Measurements from ENCODE around the gene CHAF1A.

CHAF1A gene

GRCh38 chr19:4376991-4377781 is 25.3 kb upstream of the CHAF1A start:
- DNase-seq (ENCODE audit: extremely low spot score, insufficient read length, low read depth): no peak
- FAIRE-seq: no peak

- no peak for DNase-seq (ENCODE audit: extremely low spot score, insufficient read length, low read depth)
- FAIRE-seq: no peak
Measured at GRCh38 chr19:4378886-4379285, 23.6 kb upstream of the CHAF1A start.

DNA sequence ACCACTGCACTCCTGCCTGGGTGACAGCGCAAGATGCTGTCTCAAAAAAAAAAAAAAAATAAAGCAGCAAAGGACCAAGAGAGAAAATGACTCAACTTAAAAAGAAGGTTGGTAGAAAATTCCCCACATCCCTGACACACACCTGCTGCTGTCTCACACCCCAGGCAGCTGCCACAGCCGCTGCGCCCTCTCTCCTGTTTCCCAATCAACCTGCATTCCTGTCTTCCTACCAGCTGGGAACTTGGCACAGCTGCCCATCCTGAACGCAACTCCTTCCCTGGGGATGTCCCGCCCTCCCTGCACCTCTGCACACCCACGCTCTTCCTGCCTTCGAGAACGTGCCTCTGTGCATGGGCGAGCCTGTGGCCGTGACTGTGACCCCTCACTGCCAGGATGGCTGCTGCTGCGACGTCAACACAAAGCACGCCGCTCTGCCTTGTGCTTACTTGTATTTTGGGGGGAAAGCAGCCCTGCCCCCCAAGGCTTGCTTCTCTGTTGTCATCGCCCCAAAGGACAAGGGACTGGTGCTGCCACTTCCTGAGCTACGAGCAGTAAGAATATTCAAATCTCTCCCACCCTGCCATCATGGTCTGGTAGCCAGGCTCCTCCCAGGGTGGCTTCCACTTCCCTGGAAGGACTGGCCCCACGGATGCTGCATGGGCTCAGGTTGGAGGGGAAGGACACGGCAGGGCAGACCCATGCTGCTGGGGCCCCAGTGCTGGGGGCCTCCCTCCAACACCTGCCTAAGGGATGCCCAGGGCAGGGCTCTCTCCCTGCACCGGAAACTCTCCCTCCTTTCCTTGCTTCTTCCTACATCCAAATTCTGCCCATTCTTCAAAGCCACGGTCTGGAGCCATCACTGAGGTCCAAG is 22.8 kb upstream of the CHAF1A start:
- peak; percentile 81 for FAIRE-seq
- DNase-seq (ENCODE audit: extremely low spot score, insufficient read length, low read depth): no peak

DNA sequence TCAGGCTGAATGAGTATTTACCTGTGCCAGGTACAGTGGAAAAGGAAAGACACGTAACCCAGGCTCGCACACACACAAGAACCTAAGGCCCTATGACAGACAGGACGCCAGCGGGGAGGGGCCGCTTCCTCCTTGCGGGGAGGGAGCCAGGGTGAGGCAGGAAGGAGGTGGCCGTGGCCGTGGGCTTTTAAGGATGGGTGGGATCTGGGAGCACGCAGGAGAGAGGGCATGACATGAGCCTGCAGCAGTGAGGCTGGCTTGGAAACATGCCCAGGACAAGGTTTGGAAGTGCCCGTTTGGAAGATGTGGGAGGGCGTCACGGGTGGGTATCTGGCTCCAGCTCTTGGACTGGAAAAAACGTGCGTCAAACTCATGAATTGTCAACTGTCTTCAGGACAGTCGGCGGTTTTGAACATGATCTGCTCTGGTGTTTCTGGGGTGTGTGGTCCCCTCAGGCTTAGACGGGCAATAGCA is 22.1 kb upstream of the CHAF1A start:
- no peak for FAIRE-seq

GRCh38 chr19:4385291-4386040 is 17.0 kb upstream of the CHAF1A start:
- DNase-seq (ENCODE audit: extremely low spot score, insufficient read length, low read depth) (no peak), FAIRE-seq (no peak)

More for the DNA sequence above, 22.1 kb upstream of the CHAF1A start:
- no peak for DNase-seq (ENCODE audit: extremely low spot score, insufficient read length, low read depth)

DNA sequence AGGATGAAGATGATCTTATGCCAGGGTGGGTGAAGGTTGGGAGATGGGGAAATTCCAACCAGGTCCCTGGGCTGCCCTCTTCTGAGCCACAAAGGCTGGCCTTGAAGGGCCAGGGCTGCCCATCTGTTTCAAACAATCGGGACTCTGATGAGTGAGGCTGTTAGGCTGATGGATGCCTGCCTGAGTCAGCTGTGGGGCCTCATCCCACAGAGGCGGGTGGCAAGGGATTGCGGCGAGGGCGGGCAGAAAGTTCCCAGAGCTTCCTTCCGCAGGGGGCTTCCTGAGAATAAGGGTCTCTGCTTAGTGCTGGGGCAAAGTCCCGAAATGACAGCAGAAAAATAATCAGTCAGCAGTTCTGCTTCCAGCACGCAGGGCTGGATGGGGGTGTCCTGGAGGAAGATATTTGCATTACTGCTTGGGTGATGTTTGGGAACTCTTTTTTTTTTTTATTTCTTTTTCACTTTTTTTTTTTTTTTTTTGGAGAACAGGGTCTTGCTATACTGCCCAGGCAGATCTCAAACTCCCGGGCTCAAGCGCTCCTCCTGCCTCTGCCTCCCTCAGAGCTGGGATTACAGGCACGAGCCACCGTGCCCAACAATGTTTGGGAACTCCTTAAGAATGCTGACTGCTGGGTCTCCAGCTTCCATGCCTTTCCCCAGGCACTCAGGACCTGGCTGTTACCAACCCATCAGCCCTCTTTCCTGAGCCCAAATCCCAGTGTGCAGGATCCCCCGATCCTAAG is 16.2 kb upstream of the CHAF1A start:
- FAIRE-seq (no peak), DNase-seq (ENCODE audit: extremely low spot score, insufficient read length, low read depth) (no peak)

DNA sequence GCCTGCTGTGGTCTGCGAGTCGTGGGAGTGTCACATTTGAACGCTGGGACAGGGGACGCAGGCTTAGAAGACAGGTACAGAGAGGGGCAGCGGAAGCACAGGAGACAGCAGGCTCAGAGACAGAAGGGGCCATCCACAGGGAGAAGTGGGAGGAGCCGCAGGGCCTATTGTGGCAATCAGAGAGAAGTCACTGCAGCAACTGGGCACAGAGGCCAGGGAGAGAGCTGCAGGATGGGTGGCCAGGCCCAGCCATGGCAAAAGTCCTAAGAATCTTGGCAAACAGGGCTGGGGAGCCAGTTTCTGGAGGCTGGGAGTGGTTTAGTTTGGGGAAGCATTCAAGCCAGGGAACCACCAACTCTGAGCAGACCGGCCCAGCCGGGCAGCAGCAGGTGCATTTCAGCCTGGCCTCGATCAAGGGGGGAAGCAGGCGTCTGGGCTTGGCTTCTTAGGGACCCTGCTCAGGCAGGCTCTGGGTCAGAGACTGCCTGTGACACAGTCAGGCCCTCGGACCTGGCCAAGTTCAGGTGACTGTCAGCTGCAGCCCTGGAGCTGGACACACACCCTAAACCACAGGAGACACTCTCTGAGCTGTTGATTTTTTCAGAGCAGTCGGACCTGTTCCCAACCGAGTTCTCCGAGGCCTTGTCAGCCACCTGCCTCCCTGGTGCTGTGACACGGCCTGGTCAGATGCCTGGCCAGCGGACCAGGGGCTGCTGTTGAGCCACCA is 13.9 kb upstream of the CHAF1A start:
- no peak for FAIRE-seq
- DNase-seq (ENCODE audit: extremely low spot score, insufficient read length, low read depth): no peak

DNA sequence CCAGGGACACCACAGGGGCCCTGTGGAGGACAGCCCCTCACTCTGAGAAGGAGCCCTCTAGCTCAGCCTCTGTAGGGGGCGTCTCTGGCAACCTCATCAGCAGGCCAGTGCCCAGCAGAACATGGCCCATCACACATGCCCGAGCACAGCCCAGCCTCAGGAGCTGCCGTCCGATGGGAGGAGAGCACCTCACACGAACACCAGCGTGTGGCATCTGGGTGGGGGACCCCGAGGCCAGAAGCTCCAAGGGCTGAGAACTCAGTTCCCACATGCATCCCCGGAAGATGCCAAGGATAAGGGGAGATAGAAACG is 13.4 kb upstream of the CHAF1A start:
- DNase-seq (ENCODE audit: extremely low spot score, insufficient read length, low read depth) (no peak), FAIRE-seq (no peak)

GRCh38 chr19:4389511-4390016 is 12.9 kb upstream of the CHAF1A start:
- DNase-seq (ENCODE audit: extremely low spot score, insufficient read length, low read depth): no peak
- no peak for FAIRE-seq

DNA sequence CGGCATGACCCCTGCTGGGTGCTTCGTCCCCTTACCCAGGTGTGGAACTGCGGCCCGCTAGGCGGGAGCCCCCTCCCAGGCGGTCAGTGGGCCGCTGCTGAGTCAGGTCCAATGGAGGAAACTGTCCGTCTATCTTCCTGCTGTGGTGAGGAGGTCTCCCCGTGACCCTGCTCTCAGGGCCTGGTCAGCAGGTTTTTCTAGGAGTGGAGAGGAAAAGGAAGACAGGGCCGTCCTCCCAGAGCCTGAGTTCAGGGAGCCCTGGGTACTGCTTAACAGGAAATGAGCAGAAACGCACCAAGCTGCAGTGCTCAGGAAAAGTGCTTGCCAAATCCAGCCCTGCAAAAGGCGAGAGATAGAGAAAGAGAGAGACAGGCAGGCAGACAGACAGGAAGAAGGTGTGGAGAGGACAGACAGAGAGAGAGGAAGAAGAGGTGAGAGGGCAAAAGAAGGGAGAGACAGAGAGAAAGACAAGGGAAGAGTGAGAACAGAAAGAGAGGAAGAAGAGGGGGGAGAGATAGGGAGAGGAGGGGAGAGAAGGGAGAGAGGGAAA is 12.3 kb upstream of the CHAF1A start:
- FAIRE-seq: no peak
- no peak for DNase-seq (ENCODE audit: extremely low spot score, insufficient read length, low read depth)

- no peak for FAIRE-seq
- DNase-seq (ENCODE audit: extremely low spot score, insufficient read length, low read depth): no peak
Measured at GRCh38 chr19:4390567-4391305, 11.7 kb upstream of the CHAF1A start.

DNA sequence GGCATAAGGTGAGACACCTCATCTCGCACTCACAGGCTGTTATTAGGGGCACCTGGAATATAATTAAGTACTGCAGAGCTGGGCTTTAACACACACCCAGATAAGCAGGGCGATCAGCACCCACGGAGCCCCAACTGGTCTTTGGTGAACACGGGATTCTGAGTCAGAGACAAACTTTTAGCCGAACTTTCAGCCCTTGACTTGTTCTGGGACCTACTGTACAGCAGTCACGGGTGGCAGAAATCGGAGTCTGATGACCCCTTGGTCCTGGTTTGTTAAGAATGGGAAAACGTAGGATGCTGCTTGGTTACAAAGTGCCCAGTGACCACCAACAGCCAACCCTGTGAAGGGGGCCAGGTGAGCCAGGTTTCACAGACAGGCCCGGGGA is 11.1 kb upstream of the CHAF1A start:
- FAIRE-seq (no peak), DNase-seq (ENCODE audit: extremely low spot score, insufficient read length, low read depth) (no peak)

DNA sequence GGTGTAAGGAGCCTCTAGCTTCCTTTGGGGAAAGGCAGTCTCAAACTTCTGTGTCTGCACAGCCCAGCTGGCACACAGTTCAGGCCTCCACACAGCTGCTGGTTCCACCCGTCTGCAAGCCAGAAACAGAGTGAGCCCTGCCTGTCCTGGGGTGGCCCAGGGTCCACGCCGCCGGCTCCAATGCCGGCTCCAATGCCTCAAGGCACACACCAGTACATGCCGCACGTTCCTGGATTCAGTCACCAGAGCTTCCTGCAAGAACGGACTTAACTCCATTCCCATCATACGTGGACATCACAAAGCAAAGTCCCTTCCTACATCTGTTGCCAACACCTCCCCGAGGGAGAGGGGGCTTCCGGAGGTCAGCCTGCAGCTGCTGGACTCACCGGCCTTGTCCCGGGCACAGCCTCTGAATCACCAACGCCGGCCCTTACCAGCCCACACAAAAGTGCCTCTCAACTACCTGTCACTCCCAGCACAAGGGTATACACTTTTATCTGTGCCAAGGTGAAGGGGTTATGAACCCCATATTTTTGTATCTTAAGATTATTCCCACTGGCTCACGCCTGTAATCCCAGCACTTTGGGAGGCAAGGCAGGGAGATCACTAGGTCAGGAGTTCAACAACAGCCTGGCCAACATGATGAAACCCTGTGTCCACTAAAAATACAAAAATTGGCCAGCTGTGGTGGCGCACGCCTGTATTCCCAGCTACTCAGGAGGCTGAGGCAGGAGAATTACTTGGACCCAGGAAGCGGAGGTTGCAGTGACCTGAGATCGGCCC is 10.5 kb upstream of the CHAF1A start:
- FAIRE-seq (no peak), DNase-seq (ENCODE audit: extremely low spot score, insufficient read length, low read depth) (no peak)

DNA sequence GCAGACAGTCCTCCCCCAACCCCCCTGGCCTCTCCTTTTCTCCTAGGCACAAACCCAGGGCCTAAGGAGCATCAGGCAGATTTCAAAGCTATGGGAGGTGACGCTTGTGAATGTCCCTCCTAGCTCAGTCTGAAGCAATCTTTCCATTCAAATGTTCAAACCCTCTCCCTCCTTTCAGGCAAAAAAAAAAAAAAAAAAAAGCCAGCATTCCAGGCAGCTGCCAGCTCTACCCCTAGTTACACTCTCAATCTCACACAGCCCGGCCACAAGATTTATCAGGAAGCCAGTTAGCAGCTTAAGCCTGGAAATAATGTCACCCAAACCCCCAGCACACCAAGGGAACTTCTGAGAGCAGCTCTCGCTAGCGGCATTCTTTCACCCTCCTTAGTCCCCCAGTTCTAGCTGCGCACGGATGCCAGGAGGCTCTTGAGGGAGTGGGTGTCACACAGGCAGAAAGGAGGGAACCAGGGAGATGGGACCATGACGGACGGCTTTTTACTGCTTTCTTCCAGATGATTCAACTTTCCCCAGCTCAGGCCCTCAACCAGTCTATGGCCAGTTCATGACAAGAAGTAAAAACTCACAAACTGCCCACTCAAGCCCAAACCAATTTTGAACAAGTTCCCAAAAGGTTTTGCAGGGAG is 8.4 kb upstream of the CHAF1A start:
- DNase-seq (ENCODE audit: extremely low spot score, insufficient read length, low read depth) (no peak), FAIRE-seq (no peak)

GRCh38 chr19:4396949-4397783 is 5.3 kb upstream of the CHAF1A start:
- FAIRE-seq (no peak), DNase-seq (ENCODE audit: extremely low spot score, insufficient read length, low read depth) (no peak)

DNA sequence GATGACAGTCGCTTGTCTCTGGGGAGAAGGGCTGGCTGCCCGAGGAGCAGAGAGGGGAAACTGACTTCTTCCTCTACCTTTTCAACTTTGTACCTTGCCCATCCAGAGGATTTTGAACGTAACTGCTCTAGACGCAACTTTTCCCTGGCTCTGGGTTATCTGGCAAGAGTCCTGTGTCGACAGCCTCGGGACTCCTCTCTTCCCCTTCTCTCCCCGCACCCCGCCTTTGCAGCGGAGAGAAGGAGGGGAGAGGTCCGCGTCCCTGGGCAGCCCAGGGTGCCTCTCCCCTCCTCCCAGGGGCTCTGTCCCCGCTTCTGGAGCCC is 2.7 kb upstream of the CHAF1A start:
- DNase-seq (ENCODE audit: extremely low spot score, insufficient read length, low read depth) (no peak), FAIRE-seq (peak; percentile 49)
